D721Med (cell line): Measurements from ENCODE around the gene GNAQ.
"Not testable (repeated sequence)": the region's sequence is repeated elsewhere in the genome, so short reads cannot be mapped to it uniquely, and the experiment has no call there.

Experiments
- DNase-seq: peaks from one replicate; pipeline ENCODE4 v3.0.0; 2011; ENCODE audit warnings: low spot score; ENCODE audit not compliant: insufficient read length
- FAIRE-seq: peaks from 2 replicates; lab custom pipeline; 2011; peaks lifted over from hg19 to GRCh38; lab: Jason Lieb, UNC
- CTCF ChIP-seq: IDR thresholded peaks from 2 replicates; pipeline ENCODE4 v1.5.1; 2012; ENCODE audit warnings: mild to moderate bottlenecking, control low read depth; ENCODE audit not compliant: insufficient read depth; ENCODE audit errors: missing control alignments

The GNAQ gene

GRCh38 chr9:78062710-78063109 is 31.1 kb upstream of the GNAQ start:
- DNase-seq (no peak), FAIRE-seq (no peak)
- TF ChIP-seq CTCF: no peak

GRCh38 chr9:78054218-78054617 is 22.6 kb upstream of the GNAQ start:
- DNase-seq, FAIRE-seq: not testable (repeated sequence)

GRCh38 chr9:78053627-78054026 is 22.0 kb upstream of the GNAQ start:
- no peak for DNase-seq
- no peak for TF ChIP-seq CTCF
- no peak for FAIRE-seq

- no peak for TF ChIP-seq CTCF
- FAIRE-seq (no peak), DNase-seq (no peak)
Measured at GRCh38 chr9:78050421-78050820, 18.8 kb upstream of the GNAQ start.

- TF ChIP-seq CTCF: no peak
- DNase-seq (no peak), FAIRE-seq (no peak)
Measured at GRCh38 chr9:78049484-78049883, 17.9 kb upstream of the GNAQ start.

- TF ChIP-seq CTCF: no peak
- no peak for FAIRE-seq
- no peak for DNase-seq
Measured at GRCh38 chr9:78047106-78047505, 15.5 kb upstream of the GNAQ start.

- no peak for TF ChIP-seq CTCF
- DNase-seq: no peak
- no peak for FAIRE-seq
Measured at GRCh38 chr9:78046112-78046511, 14.5 kb upstream of the GNAQ start.

GRCh38 chr9:78044886-78045285 is 13.3 kb upstream of the GNAQ start:
- no peak for DNase-seq
- FAIRE-seq: no peak
- no peak for TF ChIP-seq CTCF
